Stimulated activated CD4-positive, alpha-beta T cell treated with anti-CD3 and anti-CD28 coated beads, Interleukin-1b, Interleukin-23, amount 100 ng/mL, for 1 hour (primary cell): ENCODE data around the gene CYTH2.
A peak's percentile ranks its signal among the peaks of the same experiment; 100 is the strongest.
"Not testable (repeated sequence)": the region's sequence is repeated elsewhere in the genome, so short reads cannot be mapped to it uniquely, and the experiment has no call there.

Source experiments
- DNase-seq, 2 donors: peaks; one replicate each; pipeline ENCODE4 v3.0.0-alpha.2; 2020; ENCODE audit warnings: low read depth in 2 of 2

The CYTH2 gene

DNA sequence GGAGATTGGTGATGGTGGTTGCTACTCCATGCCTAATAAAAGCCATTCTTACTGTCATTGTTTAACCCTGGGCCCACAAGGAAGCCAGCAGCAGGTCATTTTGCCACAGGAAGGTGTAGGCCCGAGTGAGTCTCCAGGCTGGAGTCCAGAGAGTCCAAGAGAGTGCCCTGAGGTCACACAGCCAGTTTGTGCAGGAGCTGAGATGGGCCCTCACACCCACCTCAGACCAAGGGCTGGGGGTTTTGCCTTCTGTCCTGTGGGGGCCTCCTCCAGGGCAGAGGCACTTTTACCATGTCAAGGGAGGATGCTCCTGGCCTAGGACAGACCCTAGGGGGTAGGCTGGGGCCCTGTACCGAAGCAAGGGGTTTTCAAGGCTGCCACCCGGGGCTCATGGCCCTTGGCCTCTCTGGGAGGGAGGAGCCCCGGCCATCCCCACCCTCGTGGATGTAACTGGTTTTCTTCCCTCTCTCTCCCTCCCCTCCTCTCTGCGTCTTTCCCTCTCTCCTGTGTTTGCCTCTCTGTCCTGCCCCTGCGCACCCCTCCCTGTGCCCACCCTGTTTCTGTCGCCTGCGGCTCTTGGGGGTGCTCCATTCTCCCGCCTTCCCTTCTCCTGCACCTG is 8.0 kb downstream of the CYTH2 start:
- no peak for DNase-seq

DNA sequence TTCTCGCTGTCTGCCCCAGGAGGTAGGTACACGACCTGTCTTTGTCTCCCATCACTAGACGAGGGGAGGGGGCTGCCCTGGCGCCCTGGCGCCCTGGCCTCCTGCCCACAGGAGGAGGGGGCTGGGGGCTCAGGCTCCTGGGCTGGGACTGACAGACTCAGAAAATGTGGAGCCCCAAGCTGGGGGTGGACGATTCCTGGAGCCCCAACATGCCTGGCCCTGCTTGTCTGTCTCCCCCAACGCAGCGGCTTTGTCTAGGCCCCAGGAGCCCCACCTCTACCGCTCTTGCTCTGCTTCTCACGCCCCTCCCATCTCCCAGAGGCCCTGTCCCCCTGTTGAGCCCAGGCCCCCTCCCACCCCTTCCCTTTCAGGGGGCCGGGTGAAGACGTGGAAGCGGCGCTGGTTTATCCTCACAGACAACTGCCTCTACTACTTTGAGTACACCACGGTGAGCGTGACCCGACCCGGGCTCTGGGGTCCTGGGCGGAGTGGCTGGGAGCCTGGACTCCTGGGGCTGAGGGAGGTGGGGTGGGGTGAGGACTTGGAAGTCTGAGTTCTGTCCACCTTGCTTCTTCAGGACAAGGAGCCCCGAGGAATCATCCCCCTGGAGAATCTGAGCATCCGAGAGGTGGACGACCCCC is 8.6 kb downstream of the CYTH2 start:
- DNase-seq, result no peak

DNA sequence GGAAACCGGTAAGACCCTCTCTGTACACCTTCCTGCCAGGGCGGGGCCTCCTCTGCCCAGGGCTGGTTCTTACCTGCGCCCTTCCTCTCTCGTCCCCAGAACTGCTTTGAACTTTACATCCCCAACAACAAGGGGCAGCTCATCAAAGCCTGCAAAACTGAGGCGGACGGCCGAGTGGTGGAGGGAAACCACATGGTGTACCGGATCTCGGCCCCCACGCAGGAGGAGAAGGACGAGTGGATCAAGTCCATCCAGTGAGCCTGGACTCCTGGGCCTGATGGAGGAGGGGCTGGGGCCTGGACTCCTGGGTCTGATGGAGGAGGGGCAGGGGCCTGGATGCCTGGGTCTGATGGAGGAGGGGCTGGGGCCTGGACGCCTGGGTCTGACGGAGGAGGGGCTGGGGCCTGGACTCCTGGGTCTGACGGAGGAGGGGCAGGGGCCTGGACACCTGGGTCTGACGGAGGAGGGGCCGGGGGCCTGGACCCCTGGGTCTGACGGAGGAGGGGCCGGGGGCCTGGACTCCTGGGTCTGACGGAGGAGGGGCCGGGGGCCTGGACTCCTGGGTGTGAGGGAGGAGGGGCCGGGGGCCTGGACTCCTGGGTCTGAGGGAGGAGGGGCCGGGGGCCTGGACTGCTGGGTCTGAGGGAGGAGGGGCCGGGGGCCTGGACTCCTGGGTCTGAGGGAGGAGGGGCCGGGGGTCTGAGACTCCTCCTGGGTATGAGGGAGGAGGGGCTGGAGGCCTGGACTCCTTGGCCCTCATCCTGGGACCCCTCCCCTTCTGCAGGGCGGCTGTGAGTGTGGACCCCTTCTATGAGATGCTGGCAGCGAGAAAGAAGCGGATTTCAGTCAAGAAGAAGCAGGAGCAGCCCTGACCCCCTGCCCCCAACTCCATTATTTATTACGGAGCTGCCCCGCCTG is 9.4 kb downstream of the CYTH2 start:
- no peak for DNase-seq

DNA sequence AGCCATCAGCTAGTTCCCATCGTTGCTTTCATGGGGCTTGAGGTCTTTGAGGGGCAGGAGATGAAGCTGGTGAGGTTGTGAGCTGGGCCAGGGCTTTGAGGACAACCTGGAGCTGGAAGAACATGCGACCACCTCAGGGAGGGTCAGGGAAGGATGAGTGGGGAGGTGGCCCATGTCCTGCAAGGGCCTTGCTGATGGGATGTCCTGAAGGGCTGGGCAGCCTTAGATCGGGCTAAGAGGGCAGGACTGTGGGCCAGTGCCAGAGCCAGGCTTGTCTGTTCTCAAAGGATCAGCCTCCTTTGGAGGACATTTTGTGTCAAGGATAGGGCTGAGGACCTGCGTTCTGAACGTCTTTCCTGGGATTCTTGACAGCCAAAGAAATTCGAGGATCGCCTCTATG is 10.5 kb downstream of the CYTH2 start:
- no peak for DNase-seq

DNA sequence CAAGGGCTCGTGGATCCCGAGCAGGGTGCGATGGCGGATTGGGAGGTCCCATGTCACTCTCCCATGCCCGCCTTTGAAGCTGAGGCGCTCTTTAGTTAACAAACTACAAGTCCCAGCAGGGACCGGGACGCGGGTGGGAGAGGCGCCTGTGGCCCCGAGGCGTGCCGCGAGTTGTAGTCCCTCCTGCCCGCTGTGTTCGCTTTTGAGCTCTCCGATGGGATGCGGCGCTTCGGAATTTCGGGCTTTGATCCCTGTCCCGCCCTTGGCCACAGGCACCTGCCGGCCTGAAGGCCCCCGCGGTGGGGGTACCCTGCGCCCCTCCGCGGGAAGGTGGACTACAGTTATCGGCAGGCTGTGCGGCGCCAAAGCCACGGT is 11.0 kb downstream of the CYTH2 start:
- DNase-seq, result no peak

DNA sequence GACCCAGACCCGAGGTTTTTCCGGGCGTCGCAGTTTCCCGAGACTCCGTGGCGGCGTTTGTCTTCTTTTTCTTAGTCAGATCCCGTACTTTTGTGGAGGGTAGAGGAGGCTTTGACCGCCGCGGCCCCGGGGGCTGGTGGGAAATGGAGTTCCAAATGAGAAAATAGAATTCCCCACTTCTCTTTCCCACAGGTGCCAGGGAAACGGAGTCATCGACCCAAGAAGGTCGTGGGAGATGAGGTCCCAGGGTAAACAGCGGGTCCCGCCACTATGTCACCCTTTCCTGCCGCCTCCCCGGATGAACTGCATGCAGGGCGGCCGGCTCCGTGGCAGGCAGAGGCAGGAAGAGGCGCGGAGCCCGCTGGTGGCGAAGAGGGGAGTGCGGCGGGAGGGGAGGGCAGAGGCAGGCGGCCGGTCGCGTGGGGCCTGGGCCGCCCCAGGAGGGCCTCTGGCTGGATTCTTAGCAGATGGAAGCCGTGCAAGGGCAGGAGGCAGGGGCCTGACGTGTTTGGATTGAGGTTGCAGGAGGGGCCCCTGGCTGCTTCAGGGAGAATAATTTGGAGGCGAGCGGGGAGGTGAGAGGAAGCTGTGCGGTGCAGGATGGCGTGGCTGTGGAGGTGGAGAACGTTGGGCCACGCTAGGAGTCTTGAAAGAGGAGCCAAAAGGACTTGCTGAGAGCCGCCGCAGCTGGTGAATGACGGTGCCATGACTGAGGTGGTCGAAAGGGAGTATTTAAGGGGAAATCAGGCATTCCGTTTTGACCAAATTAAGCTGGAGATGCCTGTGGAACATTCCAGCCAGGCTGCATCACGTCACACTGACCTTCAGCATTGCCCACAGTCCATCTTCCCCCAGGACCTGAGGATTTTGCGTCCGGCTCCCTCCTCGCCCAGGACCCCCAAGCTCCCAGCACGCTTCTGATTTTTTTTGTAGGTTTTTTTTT is 11.7 kb downstream of the CYTH2 start:
- DNase-seq, result no peak

DNA sequence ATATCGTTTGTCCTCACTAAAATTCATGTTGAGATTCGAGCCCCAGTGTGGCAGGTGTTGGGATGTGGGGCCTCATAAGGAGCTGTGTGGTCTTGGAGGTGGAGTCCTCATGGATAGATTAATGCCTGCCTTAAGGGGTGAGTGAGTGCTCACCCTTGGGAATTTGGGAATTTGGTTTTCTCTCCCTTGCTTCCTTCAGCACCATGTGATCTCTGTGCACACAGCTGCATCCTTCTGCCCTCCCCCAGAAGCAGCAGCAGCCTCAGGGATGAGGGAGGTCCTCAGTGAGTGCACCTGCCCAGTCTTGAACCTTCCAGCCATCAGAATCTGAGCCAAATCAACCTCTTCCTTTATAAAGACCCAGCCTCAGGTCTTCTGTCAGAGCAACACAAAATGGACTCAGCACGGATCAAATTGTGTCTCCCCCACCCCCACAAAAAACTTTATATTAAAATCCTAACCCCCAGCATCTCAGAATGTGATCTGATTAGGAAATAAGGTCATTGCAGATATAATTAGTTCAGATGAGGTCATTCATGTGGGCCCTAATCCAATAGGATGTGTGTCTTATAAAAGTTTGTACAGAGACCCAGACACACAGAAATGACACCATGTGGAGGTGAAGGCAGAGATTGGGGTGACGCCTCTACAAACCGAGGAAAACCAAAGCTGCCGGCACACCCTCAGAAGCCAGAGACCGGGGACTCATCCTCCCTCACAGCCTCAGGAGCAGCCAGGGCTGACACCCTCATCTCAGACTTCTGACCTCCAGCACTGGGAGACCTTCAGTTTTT is 12.9 kb downstream of the CYTH2 start:
- no peak for DNase-seq

DNA sequence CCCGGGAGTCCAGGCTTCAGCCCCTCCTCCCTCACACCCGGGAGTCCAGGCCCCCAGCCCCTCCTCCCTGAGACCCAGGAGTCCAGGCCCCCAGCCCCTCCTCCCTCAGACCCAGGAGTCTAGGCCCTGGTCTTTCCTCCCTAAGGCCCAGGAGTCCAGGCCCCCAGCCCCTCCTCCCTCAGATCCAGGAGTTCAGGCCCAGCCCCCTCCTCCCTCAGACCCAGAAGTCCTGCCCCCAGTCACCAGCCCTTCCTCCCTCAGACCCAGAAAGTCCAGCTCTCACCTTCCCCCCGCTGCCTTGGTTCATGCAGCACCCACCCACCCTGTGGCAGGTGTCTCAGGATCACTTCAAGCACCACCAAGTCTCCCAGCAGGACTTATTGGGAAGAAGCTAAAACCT is 14.1 kb downstream of the CYTH2 start:
- DNase-seq, result no peak

DNA sequence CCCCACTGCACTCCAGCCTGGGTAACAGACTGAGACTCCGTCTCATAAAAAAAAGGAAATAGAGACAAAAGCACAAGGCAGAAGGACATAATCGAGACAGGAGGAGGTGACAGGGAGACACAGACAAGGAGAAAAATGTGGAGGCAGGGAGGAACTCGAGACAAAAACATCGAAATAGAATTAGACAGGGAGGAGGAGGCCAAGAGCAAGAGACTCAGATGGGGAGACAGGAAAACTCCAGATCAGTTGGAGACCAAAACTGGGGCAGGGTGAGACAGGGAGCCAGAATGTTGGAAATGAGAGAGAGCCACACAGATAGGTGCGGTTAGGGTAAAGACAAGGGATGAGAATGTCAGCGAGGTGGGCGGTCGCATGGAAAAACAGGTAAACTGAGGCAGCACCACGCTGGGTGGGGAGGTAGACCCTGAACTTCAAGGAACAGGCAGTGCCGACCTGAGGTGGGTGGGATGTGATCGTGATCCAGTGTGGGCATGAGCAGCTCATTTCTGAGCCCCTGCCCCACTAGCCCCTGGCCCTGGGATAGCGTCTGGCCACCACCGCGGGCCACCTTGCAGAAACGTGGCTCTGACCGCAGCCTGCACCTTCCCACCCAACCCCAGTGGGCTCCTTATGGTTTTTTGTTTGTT is 15.2 kb downstream of the CYTH2 start:
- no peak for DNase-seq

DNA sequence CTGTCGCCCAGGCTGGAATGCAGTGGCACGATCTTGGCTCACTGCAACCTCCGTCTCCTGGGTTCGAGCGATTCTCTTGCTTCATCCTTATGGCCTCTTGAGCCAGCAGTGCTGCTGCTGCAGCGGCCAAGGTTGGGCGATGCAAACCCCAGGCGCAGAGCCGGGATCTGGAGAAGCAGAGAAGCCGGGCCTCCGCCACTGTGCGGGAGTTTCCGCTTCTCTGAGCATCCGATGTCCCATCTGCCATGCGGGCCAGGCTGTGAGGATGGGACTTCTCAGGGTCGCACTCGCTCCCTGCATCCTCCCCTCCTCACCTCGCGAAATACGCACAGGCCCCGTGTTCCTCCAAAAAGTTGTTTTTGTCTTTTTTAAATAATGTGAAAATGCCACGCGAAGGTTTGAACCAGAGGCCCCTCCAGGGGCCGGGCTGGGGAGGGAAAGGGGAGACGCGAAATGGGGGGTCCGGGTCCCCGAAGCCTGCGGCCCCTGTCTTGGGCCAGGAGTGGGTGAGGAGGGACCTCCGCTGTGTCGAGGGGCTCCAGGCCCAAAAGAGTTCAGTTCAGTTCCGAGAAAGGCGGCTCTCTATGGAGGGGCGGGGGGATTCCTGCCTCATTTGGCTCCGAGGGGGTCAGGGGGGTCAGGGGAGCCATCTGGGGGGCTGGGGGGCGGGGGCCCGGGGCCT is 15.9 kb downstream of the CYTH2 start:
- DNase-seq, result no peak

DNA sequence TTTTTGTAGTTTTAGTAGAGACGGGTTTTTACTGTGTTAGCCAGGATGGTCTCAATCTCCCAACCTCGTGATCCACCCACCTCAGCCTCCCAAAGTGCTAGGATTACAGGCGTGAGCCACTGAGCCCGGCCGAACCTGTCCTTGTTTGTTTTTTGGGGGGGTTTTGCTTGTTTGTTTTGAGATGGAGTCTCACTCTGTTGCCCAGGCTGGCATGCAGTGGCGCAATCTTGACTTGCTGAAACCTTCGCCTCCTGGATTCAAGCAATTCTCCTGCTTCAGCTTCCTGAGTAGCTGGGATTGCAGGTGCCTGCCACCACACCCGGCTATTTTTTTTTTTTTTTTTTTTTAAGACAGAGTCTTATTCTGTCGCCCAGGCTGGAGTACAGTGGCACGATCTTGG is 17.5 kb downstream of the CYTH2 start:
- DNase-seq, result not testable (repeated sequence)

DNA sequence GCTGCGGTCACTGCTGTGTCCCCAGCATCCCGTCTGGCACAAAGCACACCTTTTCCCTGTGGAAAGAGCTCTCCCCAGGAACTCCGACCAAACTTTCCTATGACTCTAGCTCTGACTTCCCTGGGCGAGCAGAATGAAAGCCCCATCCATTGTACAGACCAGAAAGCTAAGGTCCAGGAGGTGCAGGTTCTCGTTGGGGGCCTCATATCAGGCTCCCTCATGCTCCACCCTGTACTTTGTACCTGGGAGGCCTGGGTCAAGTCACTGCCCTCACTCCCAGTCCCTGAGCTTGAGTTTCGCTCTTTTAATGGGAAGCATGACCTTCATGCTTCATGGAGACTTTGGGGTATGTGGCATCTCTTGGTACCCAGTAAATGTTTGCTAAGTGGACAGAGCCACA is 18.4 kb downstream of the CYTH2 start:
- DNase-seq, result no peak

DNA sequence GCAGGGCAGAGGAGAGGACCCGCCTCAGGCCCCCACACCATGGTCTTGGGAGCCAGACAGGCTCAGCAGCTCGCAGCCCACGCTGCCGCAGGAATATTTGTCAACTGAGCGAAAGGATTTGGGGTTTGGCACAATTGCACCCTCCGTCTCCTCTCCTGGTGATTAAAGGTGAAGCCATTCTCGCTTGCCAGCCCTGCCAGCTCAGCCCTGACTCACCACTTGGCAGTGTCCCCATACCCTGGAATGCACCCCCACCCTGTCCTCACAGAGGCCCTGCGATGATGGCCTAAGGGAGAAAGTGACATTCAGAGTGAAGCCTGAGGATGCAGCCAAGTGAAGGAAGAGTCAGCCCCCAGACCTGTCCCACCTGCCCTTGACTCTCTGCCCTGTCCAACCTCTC is 18.8 kb downstream of the CYTH2 start:
- DNase-seq, result no peak

DNA sequence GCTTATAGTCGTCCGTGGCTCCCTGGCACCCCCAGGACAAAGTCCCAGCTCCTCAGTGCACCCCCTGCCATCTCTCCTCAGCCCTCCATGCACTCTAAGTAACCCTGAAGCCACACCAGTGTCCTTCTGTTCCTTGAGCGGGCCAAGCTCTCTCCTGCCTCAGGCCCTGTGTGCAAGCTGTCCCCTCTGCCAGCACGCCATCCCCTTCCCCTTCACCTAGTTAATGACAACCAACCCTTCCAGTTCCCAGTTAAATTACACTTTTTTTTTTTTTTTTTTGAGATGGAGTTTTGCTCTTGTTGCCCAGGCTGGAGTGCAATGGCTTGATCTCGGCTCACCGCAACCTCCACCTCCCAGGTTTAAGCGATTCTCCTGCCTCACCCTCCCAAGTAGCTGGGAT is 19.3 kb downstream of the CYTH2 start:
- not testable (repeated sequence) for DNase-seq

DNA sequence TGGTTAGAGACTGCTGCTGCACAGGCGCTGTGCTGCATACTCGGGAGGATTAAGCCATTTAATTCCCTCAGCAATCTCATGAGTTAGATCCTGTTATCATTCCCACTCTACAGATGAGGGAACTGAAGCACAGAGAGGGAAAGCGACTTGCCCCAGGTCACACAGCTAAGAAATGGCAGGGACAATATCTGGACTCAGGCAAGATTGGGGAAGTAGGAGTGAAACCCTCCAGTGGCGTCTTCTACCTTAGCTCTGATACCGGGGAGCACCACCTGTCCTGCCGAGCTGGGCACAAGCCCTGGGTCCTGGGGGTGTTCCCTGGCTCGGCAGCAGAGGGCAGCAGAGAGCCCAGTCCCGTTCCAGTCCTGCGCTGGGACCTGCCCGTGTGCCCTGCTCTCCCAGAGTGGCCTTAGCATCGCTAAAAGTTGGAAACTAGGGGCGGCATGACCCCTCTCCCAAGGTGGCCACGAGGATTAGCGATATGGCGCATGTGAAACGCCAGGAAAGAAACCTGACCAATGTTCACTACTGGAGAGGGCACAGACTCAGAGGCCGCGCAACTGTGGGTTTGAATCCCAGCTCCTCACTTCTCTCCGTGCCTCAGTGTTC is 20.5 kb downstream of the CYTH2 start:
- DNase-seq, result peak; percentile 54 to 77

DNA sequence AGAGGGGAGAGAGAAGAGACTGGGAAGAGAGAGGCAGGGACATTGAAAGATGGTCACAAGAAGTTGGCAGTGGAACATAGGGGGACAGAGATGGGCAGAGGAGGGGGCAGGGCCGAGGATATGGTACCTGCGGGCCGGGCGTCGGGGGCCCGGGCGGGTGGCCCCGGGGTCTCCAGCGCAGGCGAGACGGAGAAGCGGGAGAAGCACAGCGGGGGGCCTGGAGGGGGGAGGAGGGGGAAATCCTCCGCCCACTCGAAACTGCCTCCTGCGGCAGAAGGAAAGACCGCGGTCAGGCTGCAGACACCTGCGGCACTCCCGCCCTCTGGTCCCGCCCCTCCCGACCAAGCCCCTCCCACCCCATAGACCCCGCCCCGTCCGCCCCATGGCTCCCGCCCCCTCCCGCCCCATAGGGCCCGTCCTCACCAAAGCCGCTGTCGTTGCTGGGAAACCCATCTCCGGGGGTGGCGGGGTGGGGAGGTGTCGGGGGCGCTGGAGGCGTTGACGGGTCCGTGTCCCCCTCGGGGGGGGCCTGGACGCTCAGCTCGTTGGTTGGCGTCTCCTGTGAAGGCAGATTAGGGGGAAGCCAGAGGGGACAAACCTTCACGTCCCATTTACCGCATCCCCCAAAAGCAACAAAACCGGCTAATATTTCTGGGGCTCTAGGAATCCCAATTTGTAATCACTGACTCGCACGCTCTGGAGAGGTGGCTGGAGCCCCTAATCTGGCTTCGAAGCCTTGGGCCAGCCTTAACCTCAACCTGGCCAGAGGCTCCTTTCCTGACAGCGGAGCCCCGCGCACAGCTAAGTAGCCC is 22.0 kb downstream of the CYTH2 start:
- peak in 1 of 2 donors; percentile 16 for DNase-seq

DNA sequence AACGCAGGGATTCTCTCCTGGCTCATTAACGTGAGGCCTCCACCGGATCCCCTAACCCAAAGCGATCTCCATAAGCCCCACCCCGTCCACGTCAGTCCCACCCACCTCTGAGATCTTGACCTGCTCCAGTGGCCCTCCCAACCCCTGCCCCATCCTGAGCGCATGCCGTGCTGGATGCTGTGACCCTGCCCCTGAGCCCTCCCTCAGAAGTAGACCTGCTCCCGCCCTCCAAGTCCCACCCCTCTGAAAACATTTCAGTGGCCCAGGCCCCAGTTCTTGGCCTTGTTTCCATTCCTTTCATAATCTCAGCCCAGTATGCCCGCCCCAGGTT is 22.6 kb downstream of the CYTH2 start:
- no peak for DNase-seq

DNA sequence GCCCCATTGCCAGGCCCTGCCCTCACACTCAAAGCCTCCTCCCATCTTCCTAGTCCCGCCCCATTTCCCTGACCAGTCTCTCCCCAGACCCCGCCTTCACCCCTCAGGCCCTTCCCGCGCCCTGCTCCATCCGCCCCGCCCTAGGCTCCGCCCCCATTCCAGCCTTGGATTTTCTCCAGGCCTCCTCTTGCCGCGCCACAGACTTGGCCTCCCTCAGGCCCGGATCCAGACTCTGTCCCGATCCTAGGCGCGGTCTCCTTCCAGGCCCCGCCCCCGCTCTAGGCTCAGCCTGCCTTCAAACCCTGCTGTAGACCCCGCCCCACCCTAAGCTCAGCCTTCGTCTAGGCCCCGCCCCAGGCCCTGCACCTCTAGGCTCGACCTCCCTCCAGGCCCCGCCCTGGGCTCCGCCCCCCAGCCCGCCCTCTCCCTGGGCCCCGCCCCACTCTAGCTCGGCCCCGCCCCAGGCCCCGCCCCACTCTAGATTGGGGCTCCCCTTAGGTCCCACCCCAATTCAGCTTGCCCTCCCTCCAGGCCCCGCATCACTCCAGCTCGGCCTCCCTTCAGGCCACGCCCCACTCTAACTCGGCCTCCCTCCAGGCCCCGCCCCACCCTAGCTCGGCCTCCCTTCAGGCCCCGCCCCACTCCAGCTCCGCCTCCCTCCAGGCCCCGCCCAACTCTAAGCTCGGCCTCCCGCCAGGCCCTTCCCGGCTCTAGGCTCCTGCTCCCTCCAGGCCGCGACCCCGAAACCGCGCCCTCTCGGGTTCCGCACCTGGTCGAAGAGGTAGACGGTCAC is 24.0 kb downstream of the CYTH2 start:
- DNase-seq, result peak; percentile 52 to 64
